Fibroblast of lung (primary cell): ENCODE results near the gene GLYR1. TPM values are rescaled to one million over a fixed set of nuclear protein-coding genes. Genes with fewer than 3 reads are reported as not detected.

ENCODE experiments used
- DNase-seq, 2 donors: peaks; one replicate each; pipeline versions ENCODE4 v3.0.0 to v3.0.0-alpha.2; 2010; ENCODE audit warnings: low read depth in 2 of 2
- H2AFZ ChIP-seq: 2 replicates; pipeline ENCODE4 v1.5.1; 2012; ENCODE audit warnings: low read length, control low read depth, inconsistent platforms
- H3K27ac ChIP-seq: 2 replicates; pipeline ENCODE4 v1.5.1; 2011; ENCODE audit warnings: low read length, control low read depth; ENCODE audit not compliant: insufficient read depth
- H3K27me3 ChIP-seq: 2 replicates; pipeline ENCODE4 v1.5.1; 2011; ENCODE audit warnings: mild to moderate bottlenecking, low read length; ENCODE audit not compliant: control insufficient read depth, insufficient read depth
- H3K36me3 ChIP-seq: 2 replicates; pipeline ENCODE4 v1.5.1; 2011; ENCODE audit warnings: low read length; ENCODE audit not compliant: control insufficient read depth, insufficient read depth
- H3K4me1 ChIP-seq: 2 replicates; pipeline ENCODE4 v1.5.1; 2011; ENCODE audit warnings: low read length; ENCODE audit not compliant: control insufficient read depth, insufficient read depth; ENCODE audit errors: extremely low read depth
- H3K4me2 ChIP-seq: 2 replicates; pipeline ENCODE4 v1.5.1; 2011; ENCODE audit warnings: low read length, control low read depth; ENCODE audit not compliant: insufficient read depth; ENCODE audit errors: extremely low read depth
- H3K4me3 ChIP-seq, 4 experiments: fragments of 200-600 bp in 1 of 4; sonication (generic) in 1 of 4; replicated peaks in 1 of 4; 2 replicates each; pipeline ENCODE4 v1.5.1; 2011 to 2016; ENCODE audit warnings: low read length in 4 of 4, low read depth in 3 of 4, mild to moderate bottlenecking in 3 of 4, control low read depth in 2 of 4, inconsistent platforms in 1 of 4, mixed read lengths in 1 of 4; ENCODE audit not compliant: insufficient read depth in 1 of 4; ENCODE audit errors: control extremely low read depth in 1 of 4
- H3K79me2 ChIP-seq: 2 replicates; pipeline ENCODE4 v1.5.1; 2012; ENCODE audit warnings: mild to moderate bottlenecking, low read length, inconsistent platforms; ENCODE audit not compliant: control insufficient read depth, insufficient read depth
- H3K9ac ChIP-seq: 2 replicates; pipeline ENCODE4 v1.5.1; 2011; ENCODE audit warnings: mild to moderate bottlenecking, low read length, control low read depth; ENCODE audit not compliant: insufficient read depth
- H3K9me3 ChIP-seq: 2 replicates; pipeline ENCODE4 v1.5.1; 2012; ENCODE audit warnings: low read depth, low read length; ENCODE audit not compliant: control insufficient read depth, insufficient read depth
- H4K20me1 ChIP-seq: 2 replicates; pipeline ENCODE4 v1.5.1; 2011; ENCODE audit warnings: low read length; ENCODE audit not compliant: control insufficient read depth, insufficient read depth; ENCODE audit errors: extremely low read depth
- EZH2 ChIP-seq: IDR thresholded peaks from 2 replicates; pipeline ENCODE4 v1.5.1; 2012; ENCODE audit warnings: low read length, control low read depth, mild to moderate bottlenecking; ENCODE audit errors: missing control alignments
- polyA plus RNA-seq, 2 donors: library from polyadenylated mRNA; depleted of rRNA in 1 of 2; stranded (reverse) in 1 of 2; unstranded in 1 of 2; fragments of >200 nt; gene quantifications; 2 replicates each; pipeline ENCODE4 v1.2.1, GENCODE V29; 2011 to 2012; ENCODE audit warnings: missing spikeins in 1 of 2
- total RNA-seq: library from RNA; depleted of rRNA; stranded (reverse); fragments of >200 nt; gene quantifications from 2 replicates; pipeline ENCODE4 v1.2.1, GENCODE V29; 2014
- TF ChIP-seq, protein P1 (sequence below), 2 donors: IDR thresholded peaks in 1 of 2; conservative IDR thresholded peaks in 1 of 2; 1 replicate in 1 of 2; 2 replicates in 1 of 2; pipeline ENCODE4 v1.5.1; 2011 to 2012; ENCODE audit warnings: low read length in 2 of 2, control low read depth in 1 of 2, inconsistent platforms in 1 of 2, low read depth in 1 of 2, mild to moderate bottlenecking in 1 of 2

Gene GLYR1
- total and polyA plus RNA-seq, 2 donors (not counting 1 experiment from before 2014, with no cell fraction given): 28.6 to 39.6 TPM

DNA sequence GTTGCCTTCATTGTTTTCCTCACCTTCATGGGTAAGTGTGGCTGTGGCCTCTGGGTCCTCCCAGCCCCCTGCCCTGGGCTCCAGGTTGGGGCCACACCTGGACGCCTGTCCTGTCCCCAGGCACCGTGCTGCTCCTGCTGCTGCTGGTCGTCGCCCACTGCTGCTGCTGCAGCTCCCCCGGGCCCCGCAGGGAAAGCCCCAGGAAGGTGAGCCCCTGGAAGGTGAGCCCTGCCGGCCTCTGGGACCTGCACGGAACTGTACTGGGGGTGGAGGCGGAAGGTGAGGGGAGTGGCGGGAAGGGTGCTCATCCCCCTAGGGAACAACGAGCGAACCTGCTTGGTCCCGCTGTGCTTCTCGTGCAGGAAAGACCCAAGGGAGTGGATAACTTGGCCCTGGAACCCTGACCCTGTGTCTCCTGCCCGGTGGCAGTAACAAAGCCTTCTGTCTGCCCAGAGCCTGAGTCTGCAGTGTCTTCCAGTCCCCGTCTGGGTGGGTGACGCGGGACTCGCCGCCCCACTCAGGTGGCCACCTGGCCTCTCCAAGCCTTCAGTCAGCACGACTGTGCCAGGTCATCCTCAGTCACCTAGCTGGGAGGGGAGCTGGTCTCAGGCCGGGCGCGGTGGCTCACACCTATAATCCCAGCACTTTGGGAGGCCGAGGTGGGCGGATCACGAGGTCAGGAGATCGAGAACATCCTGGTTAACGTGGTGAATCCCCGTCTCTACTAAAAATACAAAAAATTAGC lies 51.1 kb downstream of the GLYR1 start:
- Histone ChIP-seq H3K27ac (no peak overlapping the region), H3K4me3 (no peak overlapping the region), H3K36me3 (no peaks in the 10 kb centered on the region), H3K4me2 (no peak overlapping the region), H3K4me1 (no peaks in the 10 kb centered on the region), H2AFZ (no peak overlapping the region), H3K79me2 (no peaks in the 10 kb centered on the region), H3K27me3 (no peaks in the 10 kb centered on the region), H3K9ac (no peak overlapping the region), H3K9me3 (no peaks in the 10 kb centered on the region), H4K20me1 (no peaks in the 10 kb centered on the region)
- TF ChIP-seq, protein P1, sequence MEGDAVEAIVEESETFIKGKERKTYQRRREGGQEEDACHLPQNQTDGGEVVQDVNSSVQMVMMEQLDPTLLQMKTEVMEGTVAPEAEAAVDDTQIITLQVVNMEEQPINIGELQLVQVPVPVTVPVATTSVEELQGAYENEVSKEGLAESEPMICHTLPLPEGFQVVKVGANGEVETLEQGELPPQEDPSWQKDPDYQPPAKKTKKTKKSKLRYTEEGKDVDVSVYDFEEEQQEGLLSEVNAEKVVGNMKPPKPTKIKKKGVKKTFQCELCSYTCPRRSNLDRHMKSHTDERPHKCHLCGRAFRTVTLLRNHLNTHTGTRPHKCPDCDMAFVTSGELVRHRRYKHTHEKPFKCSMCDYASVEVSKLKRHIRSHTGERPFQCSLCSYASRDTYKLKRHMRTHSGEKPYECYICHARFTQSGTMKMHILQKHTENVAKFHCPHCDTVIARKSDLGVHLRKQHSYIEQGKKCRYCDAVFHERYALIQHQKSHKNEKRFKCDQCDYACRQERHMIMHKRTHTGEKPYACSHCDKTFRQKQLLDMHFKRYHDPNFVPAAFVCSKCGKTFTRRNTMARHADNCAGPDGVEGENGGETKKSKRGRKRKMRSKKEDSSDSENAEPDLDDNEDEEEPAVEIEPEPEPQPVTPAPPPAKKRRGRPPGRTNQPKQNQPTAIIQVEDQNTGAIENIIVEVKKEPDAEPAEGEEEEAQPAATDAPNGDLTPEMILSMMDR (conservative IDR thresholded peaks at IDR 0.05 in 1 of 2, IDR thresholded peaks at IDR 0.05 in 1 of 2; ENCODE audit: low read depth in 1 of 2, low read length in 2 of 2): no peak
- TF ChIP-seq EZH2: no peak
- no peak for DNase-seq

DNA sequence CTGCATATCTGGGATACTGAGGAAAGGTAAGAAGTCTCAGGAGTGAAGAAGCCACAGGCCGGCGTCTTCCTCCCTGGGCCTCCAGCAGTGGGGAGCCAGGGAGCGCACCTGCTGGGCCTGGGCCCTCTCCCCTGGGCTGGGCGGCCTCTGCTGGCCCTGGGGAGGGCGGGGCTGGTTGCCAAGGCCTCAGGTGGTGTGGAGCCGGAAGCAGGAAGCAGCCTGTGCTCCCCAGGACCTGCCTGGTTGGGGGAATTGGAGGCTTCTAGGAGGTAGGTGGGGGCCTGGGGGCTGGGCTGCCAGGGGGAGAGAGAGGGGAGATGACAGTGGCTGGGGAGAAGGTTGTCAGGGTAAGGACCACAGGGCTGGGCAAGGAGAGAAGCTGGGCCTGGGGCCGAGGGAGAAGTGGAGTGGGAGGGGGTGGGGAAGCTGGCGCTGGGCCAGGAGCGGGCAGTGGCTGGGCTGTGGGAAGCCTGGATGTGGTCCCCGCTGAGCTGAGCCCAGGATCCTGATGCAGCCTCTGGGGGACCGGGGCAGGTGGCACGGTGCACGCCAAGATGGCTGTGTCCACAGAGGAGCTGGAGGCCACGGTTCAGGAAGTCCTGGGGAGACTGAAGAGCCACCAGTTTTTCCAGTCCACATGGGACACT lies 51.8 kb downstream of the GLYR1 start, which contains the start of gene SMIM22:
Gene SMIM22, plus strand, starts transcription at position 189 of the 647 bp plus-strand sequence. Its CDS starts 366 bp downstream, at position 555.
- Histone ChIP-seq H3K9ac (no peak within 1 kb of the TSS), H3K4me3 (no peak within 1 kb of the TSS), H3K4me1 (no peaks in the 10 kb centered on the region), H3K27ac (no peak within 1 kb of the TSS), H3K36me3 (no peaks in the 10 kb centered on the region), H3K27me3 (no peaks in the 10 kb centered on the region), H3K79me2 (no peaks in the 10 kb centered on the region), H4K20me1 (no peaks in the 10 kb centered on the region), H3K4me2 (no peak within 1 kb of the TSS), H3K9me3 (no peaks in the 10 kb centered on the region), H2AFZ (no peak within 1 kb of the TSS)
- TF ChIP-seq EZH2: no peak
- TF ChIP-seq, protein P1 (conservative IDR thresholded peaks at IDR 0.05 in 1 of 2, IDR thresholded peaks at IDR 0.05 in 1 of 2; ENCODE audit: low read depth in 1 of 2, low read length in 2 of 2): no peak
- no peak for DNase-seq

DNA sequence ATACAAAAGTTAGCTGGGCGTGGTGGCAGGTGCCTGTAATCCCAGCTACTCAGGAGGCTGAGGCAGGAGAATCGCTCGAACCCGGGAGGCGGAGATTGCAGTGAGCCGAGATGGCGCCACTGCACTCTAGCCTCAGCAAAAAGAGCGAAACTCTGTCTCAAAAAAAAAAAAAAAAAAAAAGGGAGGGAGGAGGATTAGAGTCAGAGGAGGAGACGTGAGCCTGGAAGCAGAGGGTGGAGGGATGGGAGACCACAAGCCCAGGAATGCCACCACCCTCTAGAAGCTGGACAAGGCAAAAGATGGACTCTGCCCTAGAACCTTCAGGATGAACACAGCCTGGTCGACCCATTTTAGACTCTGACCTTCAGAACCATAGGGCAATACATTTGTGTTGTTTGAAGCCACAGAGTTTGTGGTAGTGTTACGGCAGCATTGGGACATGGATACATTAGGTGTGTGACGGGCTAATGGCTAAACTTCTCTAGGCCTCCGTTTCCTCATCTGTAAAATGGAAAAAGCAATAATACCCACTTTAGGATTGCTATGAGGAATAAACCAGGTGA lies 54.1 kb downstream of the GLYR1 start:
- no peaks in the 10 kb centered on the region for H4K20me1 ChIP-seq
- H3K4me3 ChIP-seq: no peak overlapping the region
- H3K36me3 ChIP-seq: no peaks in the 10 kb centered on the region
- H2AFZ ChIP-seq: no peak overlapping the region
- H3K4me1 ChIP-seq: no peaks in the 10 kb centered on the region
- H3K9me3 ChIP-seq: no peaks in the 10 kb centered on the region
- no peak overlapping the region for H3K9ac ChIP-seq
- TF ChIP-seq, protein P1 (conservative IDR thresholded peaks at IDR 0.05 in 1 of 2, IDR thresholded peaks at IDR 0.05 in 1 of 2; ENCODE audit: low read depth in 1 of 2, low read length in 2 of 2): no peak
- no peak for TF ChIP-seq EZH2
- H3K27ac ChIP-seq: no peak overlapping the region
- no peaks in the 10 kb centered on the region for H3K79me2 ChIP-seq
- DNase-seq: no peak
- H3K27me3 ChIP-seq: no peaks in the 10 kb centered on the region
- no peak overlapping the region for H3K4me2 ChIP-seq
